Measurements from ENCODE around the gene PRSS57. TPM values are rescaled to one million over a fixed set of nuclear protein-coding genes. Genes with fewer than 3 reads are reported as not detected.
A peak's percentile ranks its signal among the peaks of the same experiment; 100 is the strongest.

The PRSS57 gene
- total and polyA plus RNA-seq, 2 donors from 2014 or later = not detected

- FAIRE-seq = no peak
- H3K4me1 ChIP-seq (ENCODE audit: control insufficient read depth in 2 of 3, insufficient read depth in 2 of 3, low read depth in 1 of 3, low read length in 3 of 3) = peaks cover 0 to 9% (median 0%) of the 10 kb centered on the region in 3 donors
- DNase-seq = no peak
- H3K9me3 ChIP-seq (ENCODE audit: control insufficient read depth in 2 of 3, insufficient read depth in 1 of 3, low read length in 3 of 3) = peaks cover 0 to 5% (median 2%) of the 10 kb centered on the region in 3 donors
- intact Hi-C loops (cut with DNase I) = no loop called here
- TF ChIP-seq, protein P1, sequence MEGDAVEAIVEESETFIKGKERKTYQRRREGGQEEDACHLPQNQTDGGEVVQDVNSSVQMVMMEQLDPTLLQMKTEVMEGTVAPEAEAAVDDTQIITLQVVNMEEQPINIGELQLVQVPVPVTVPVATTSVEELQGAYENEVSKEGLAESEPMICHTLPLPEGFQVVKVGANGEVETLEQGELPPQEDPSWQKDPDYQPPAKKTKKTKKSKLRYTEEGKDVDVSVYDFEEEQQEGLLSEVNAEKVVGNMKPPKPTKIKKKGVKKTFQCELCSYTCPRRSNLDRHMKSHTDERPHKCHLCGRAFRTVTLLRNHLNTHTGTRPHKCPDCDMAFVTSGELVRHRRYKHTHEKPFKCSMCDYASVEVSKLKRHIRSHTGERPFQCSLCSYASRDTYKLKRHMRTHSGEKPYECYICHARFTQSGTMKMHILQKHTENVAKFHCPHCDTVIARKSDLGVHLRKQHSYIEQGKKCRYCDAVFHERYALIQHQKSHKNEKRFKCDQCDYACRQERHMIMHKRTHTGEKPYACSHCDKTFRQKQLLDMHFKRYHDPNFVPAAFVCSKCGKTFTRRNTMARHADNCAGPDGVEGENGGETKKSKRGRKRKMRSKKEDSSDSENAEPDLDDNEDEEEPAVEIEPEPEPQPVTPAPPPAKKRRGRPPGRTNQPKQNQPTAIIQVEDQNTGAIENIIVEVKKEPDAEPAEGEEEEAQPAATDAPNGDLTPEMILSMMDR (IDR thresholded peaks at IDR 0.05; ENCODE audit: borderline replicate concordance, extremely low read depth, insufficient read depth) = no peak
- no peak overlapping the region for H3K27ac ChIP-seq (ENCODE audit: low read depth in 2 of 2, low read length in 2 of 2)
- no peak overlapping the region for H3K9ac ChIP-seq (ENCODE audit: low read length in 3 of 3)
- H3K4me3 ChIP-seq (ENCODE audit: low read length in 3 of 3) = no peak overlapping the region
- H3K27me3 ChIP-seq (ENCODE audit: control insufficient read depth, insufficient read depth, low read length) = no peaks in the 10 kb centered on the region
- H3K36me3 ChIP-seq (ENCODE audit: control insufficient read depth in 2 of 3, insufficient read depth in 3 of 3, low read length in 3 of 3) = peaks cover 0 to 3% (median 0%) of the 10 kb centered on the region in 3 donors
These were observed 20.1 kb upstream of the PRSS57 start for GRCh38 chr19:715347-715746.

GRCh38 chr19:711254-711653 lies 16.0 kb upstream of the PRSS57 start:
- FAIRE-seq = no peak
- intact Hi-C loops (cut with DNase I) = no loop called here
- H3K4me3 ChIP-seq (ENCODE audit: low read length in 3 of 3) = no peak overlapping the region

DNA sequence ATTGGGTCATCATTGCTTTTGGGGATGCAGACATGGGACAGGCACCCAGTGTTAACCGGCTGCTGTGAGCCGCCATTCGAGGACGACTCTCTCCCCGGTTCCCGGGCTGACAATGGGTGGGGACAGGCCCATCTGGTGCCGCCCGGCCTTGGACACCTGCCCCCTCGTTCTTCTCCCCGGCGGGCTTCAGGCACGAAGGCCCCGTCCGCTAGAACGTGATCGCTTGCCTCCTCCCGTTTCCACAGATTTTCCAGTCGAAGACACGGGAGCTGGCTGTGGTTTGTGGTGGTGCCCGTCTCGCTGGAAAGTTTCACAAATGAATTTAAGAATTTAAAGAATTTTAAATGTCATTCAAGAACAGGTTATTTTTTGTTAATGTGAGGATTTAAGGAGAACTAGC lies 15.5 kb upstream of the PRSS57 start:
- H3K27ac ChIP-seq (ENCODE audit: low read depth in 2 of 2, low read length in 2 of 2) = no peak overlapping the region
- peaks cover 0 to 3% (median 0%) of the 10 kb centered on the region in 3 donors for H3K36me3 ChIP-seq (ENCODE audit: control insufficient read depth in 2 of 3, insufficient read depth in 3 of 3, low read length in 3 of 3)
- no peak for FAIRE-seq
- H3K4me3 ChIP-seq (ENCODE audit: low read length in 3 of 3) = no peak overlapping the region
- no peaks in the 10 kb centered on the region for H3K27me3 ChIP-seq (ENCODE audit: control insufficient read depth, insufficient read depth, low read length)
- H3K4me1 ChIP-seq (ENCODE audit: control insufficient read depth in 2 of 3, insufficient read depth in 2 of 3, low read depth in 1 of 3, low read length in 3 of 3) = no peaks in the 10 kb centered on the region
- intact Hi-C loops (cut with DNase I) = no loop called here
- peaks cover 0 to 5% (median 2%) of the 10 kb centered on the region in 3 donors for H3K9me3 ChIP-seq (ENCODE audit: control insufficient read depth in 2 of 3, insufficient read depth in 1 of 3, low read length in 3 of 3)
- peak in 2 of 5 donors; percentile 53 to 81 for DNase-seq
- H3K9ac ChIP-seq (ENCODE audit: low read length in 3 of 3) = no peak overlapping the region
- TF ChIP-seq, protein P1 (IDR thresholded peaks at IDR 0.05; ENCODE audit: borderline replicate concordance, extremely low read depth, insufficient read depth) = no peak

More at GRCh38 chr19:711254-711653, 16.0 kb upstream of the PRSS57 start:
- peaks cover 0 to 3% (median 0%) of the 10 kb centered on the region in 3 donors for H3K36me3 ChIP-seq (ENCODE audit: control insufficient read depth in 2 of 3, insufficient read depth in 3 of 3, low read length in 3 of 3)
- H3K4me1 ChIP-seq (ENCODE audit: control insufficient read depth in 2 of 3, insufficient read depth in 2 of 3, low read depth in 1 of 3, low read length in 3 of 3) = no peaks in the 10 kb centered on the region
- DNase-seq = no peak
- H3K9ac ChIP-seq (ENCODE audit: low read length in 3 of 3) = no peak overlapping the region
- no peaks in the 10 kb centered on the region for H3K27me3 ChIP-seq (ENCODE audit: control insufficient read depth, insufficient read depth, low read length)
- TF ChIP-seq, protein P1 (IDR thresholded peaks at IDR 0.05; ENCODE audit: borderline replicate concordance, extremely low read depth, insufficient read depth) = no peak
- no peak overlapping the region for H3K27ac ChIP-seq (ENCODE audit: low read depth in 2 of 2, low read length in 2 of 2)
- peaks cover 0 to 5% (median 2%) of the 10 kb centered on the region in 3 donors for H3K9me3 ChIP-seq (ENCODE audit: control insufficient read depth in 2 of 3, insufficient read depth in 1 of 3, low read length in 3 of 3)

All from kidney (tissue), 14 donors.